A549 treated with RU486 at 1 μM for 4 hours (cell line): ENCODE results near the gene CNPY1. TPM values are rescaled to one million over a fixed set of nuclear protein-coding genes. Genes with fewer than 3 reads are reported as not detected.

ENCODE experiments used
- total RNA-seq: library from RNA; stranded (reverse); fragments of 200-300 nt; extraction: Qiagen RNA extraction; gene quantifications from 5 replicates; pipeline ENCODE4 v1.2.3, GENCODE V29; 2022; ENCODE audit warnings: low read depth

CNPY1 gene
- total RNA-seq: not detected in 5 replicates

DNA sequence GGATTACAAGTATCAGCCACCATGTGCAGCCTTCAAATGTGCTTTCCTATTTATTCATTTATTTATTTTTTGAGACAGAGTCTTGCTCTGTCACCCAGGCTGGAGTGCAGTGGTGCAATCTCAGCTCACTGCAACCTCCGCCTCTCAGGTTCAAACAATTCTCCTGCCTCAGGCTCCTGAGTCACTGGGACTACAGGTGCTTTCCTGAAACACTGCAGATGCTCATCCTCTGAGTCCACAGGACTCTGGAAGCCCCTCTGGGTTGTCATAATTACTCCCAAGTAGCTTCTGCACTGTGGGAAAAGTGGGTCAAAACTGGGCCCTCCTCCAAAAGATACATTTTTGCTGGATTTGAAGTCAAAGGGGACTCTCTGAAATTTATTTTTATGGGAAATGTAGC, at the start of gene CNPY1:
TSS of gene CNPY1 (minus strand) at position 111 of the 400 bp plus-strand sequence. CDS start 630 bp downstream, outside the sequence.

DNA sequence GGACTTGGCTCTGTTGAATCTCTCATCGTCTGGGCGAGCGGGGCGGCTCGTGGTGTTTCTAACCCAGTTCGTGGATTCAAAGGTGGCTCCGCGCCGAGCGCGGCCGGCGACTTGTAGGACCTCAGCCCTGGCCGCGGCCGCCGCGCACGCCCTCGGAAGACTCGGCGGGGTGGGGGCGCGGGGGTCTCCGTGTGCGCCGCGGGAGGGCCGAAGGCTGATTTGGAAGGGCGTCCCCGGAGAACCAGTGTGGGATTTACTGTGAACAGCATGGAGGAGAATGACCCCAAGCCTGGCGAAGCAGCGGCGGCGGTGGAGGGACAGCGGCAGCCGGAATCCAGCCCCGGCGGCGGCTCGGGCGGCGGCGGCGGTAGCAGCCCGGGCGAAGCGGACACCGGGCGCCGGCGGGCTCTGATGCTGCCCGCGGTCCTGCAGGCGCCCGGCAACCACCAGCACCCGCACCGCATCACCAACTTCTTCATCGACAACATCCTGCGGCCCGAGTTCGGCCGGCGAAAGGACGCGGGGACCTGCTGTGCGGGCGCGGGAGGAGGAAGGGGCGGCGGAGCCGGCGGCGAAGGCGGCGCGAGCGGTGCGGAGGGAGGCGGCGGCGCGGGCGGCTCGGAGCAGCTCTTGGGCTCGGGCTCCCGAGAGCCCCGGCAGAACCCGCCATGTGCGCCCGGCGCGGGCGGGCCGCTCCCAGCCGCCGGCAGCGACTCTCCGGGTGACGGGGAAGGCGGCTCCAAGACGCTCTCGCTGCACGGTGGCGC, 88.1 kb downstream of the CNPY1 start, which contains the start of gene EN2:
TSS of gene EN2 (plus strand) at position 19 of the 767 bp plus-strand sequence. CDS start at position 268, 249 bp downstream.

Other genes starting within 250 kb of the CNPY1 start
- gene INSIG1, start 248.7 kb downstream of the CNPY1 start, total RNA-seq: 15.9 to 21.3 TPM (median 18.2 TPM) in 5 replicates
- 0.62 to 1.0 TPM (median 0.94 TPM) in 5 replicates for gene EN2, start 88.4 kb downstream of the CNPY1 start, total RNA-seq
- 19.2 to 29.0 TPM (median 27.9 TPM) in 5 replicates for gene RBM33, start 98.1 kb upstream of the CNPY1 start, total RNA-seq